DND-41 (cell line): Measurements from ENCODE around the gene CNKSR2.

Experiments
- EZH2 ChIP-seq: IDR thresholded peaks from 3 replicates; pipeline ENCODE4 v1.6.1; 2012; ENCODE audit warnings: borderline replicate concordance, low read depth, mild to moderate bottlenecking, moderate library complexity, low read length, inconsistent platforms; ENCODE audit not compliant: severe bottlenecking
- TF ChIP-seq, protein P1 (sequence below): IDR thresholded peaks from 2 replicates; pipeline ENCODE4 v1.5.1; 2012; ENCODE audit warnings: borderline replicate concordance, low read length, moderate library complexity, mild to moderate bottlenecking; ENCODE audit not compliant: poor library complexity, severe bottlenecking; ENCODE audit errors: extremely low read depth

DNA sequence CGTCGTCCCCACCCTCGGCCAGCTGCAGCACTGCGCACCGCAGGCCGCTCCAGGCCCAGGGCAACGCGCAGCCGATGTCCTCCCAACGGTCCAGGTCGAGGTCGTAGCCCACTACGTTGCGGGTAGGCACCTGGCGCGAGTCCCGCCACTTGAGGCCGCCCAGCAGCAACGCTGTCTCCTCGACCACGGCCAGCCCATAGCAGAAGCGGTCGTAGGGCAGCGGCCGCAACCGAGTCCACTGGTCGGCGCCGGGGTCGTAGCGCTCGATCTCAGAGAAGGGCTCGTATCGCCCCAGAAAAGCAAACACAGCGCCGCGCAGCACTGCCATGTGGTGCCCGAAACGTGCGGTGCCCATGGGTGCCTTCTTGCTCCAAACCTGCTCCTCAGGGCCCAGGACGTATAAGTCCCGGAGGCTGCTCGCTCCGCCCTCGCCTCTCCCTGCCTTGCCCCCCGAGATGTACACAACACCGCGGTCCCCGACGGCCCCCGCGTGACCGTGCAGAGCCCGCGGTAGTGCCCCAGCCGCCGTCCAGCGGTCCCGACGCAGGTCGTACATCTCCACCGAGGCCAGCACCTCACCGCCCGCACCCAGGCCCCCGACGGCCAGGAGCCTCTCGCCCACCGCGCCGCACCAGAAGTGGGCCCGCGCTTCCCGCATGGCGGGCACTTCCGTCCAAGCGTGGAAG, 281.8 kb downstream of the CNKSR2 start:
- no peak for TF ChIP-seq EZH2
- TF ChIP-seq, protein P1, sequence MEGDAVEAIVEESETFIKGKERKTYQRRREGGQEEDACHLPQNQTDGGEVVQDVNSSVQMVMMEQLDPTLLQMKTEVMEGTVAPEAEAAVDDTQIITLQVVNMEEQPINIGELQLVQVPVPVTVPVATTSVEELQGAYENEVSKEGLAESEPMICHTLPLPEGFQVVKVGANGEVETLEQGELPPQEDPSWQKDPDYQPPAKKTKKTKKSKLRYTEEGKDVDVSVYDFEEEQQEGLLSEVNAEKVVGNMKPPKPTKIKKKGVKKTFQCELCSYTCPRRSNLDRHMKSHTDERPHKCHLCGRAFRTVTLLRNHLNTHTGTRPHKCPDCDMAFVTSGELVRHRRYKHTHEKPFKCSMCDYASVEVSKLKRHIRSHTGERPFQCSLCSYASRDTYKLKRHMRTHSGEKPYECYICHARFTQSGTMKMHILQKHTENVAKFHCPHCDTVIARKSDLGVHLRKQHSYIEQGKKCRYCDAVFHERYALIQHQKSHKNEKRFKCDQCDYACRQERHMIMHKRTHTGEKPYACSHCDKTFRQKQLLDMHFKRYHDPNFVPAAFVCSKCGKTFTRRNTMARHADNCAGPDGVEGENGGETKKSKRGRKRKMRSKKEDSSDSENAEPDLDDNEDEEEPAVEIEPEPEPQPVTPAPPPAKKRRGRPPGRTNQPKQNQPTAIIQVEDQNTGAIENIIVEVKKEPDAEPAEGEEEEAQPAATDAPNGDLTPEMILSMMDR, result no peak
